Ishikawa (cell line): ENCODE data around the gene WDR1.

Experiments used
- CEBPB ChIP-seq: IDR thresholded peaks from 2 replicates; pipeline ENCODE4 v1.6.1; 2012
- CREB1 ChIP-seq: IDR thresholded peaks from 2 replicates; pipeline ENCODE4 v1.6.1; 2012; ENCODE audit warnings: low read depth
- EP300 ChIP-seq: IDR thresholded peaks from 2 replicates; pipeline ENCODE4 v1.6.1; 2012; ENCODE audit warnings: borderline replicate concordance
- RAD21 ChIP-seq: IDR thresholded peaks from 2 replicates; pipeline ENCODE4 v1.6.1; 2012; ENCODE audit warnings: low read depth
- TAF1 ChIP-seq: IDR thresholded peaks from 2 replicates; pipeline ENCODE4 v1.6.1; 2012; ENCODE audit warnings: low read depth, mild to moderate bottlenecking
- TCF12 ChIP-seq: IDR thresholded peaks from 2 replicates; pipeline ENCODE4 v1.6.1; 2012; ENCODE audit warnings: low read depth
- YY1 ChIP-seq: IDR thresholded peaks from 2 replicates; pipeline ENCODE4 v1.6.1; 2012; ENCODE audit warnings: low read depth
- TF ChIP-seq, protein P1 (sequence below): IDR thresholded peaks from 2 replicates; pipeline ENCODE4 v1.6.1; 2012; ENCODE audit warnings: low read depth, mild to moderate bottlenecking
- TF ChIP-seq, protein P2 (sequence below): IDR thresholded peaks from 2 replicates; pipeline ENCODE4 v1.6.1; 2012
- TF ChIP-seq, protein P3 (sequence below): IDR thresholded peaks from 2 replicates; pipeline ENCODE4 v1.6.1; 2012

DNA sequence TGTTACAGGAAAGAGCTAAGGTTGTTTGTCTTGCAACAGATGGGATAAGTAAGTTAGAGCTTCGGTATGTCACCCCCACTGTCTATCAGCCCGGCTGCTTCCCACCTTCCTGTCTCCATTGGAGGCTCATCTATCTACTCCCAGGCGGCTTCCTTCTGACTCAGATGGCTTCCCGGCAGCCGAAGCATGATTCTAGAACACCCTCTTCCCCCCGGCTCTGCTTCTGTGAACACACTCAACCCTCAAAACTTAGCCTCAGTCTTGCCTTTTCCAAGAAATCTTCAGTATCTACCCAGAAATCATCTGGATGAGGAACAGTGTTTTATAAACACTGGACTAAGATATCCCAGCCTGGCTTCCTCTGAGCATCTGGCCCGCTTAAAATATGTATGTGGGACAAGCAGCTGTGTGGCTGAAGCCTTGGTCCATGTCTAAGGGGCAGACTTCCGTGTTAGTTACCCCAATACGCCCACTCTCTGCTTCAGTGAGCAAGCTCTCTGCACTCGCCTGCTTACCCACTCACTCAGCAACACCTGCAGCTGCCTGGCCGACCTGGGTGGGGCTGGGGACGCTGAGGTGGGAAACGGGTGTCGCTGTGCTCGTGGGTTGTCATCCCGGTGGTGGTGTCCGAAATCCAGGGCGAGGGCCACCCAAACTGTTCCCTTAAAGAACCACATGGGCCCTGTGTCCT is 83.3 kb downstream of the WDR1 start:
- TF ChIP-seq EP300, result no peak
- TF ChIP-seq, protein P1, sequence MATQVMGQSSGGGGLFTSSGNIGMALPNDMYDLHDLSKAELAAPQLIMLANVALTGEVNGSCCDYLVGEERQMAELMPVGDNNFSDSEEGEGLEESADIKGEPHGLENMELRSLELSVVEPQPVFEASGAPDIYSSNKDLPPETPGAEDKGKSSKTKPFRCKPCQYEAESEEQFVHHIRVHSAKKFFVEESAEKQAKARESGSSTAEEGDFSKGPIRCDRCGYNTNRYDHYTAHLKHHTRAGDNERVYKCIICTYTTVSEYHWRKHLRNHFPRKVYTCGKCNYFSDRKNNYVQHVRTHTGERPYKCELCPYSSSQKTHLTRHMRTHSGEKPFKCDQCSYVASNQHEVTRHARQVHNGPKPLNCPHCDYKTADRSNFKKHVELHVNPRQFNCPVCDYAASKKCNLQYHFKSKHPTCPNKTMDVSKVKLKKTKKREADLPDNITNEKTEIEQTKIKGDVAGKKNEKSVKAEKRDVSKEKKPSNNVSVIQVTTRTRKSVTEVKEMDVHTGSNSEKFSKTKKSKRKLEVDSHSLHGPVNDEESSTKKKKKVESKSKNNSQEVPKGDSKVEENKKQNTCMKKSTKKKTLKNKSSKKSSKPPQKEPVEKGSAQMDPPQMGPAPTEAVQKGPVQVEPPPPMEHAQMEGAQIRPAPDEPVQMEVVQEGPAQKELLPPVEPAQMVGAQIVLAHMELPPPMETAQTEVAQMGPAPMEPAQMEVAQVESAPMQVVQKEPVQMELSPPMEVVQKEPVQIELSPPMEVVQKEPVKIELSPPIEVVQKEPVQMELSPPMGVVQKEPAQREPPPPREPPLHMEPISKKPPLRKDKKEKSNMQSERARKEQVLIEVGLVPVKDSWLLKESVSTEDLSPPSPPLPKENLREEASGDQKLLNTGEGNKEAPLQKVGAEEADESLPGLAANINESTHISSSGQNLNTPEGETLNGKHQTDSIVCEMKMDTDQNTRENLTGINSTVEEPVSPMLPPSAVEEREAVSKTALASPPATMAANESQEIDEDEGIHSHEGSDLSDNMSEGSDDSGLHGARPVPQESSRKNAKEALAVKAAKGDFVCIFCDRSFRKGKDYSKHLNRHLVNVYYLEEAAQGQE, result no peak
- TF ChIP-seq TAF1, result no peak
- no peak for TF ChIP-seq YY1
- TF ChIP-seq CEBPB, result no peak
- TF ChIP-seq, protein P2, sequence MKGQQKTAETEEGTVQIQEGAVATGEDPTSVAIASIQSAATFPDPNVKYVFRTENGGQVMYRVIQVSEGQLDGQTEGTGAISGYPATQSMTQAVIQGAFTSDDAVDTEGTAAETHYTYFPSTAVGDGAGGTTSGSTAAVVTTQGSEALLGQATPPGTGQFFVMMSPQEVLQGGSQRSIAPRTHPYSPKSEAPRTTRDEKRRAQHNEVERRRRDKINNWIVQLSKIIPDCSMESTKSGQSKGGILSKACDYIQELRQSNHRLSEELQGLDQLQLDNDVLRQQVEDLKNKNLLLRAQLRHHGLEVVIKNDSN, result no peak
- TF ChIP-seq, protein P3, sequence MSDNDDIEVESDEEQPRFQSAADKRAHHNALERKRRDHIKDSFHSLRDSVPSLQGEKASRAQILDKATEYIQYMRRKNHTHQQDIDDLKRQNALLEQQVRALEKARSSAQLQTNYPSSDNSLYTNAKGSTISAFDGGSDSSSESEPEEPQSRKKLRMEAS, result no peak
- no peak for TF ChIP-seq CREB1
- TF ChIP-seq TCF12, result no peak
- no peak for TF ChIP-seq RAD21
